Activated T-cell treated with anti-CD3 and anti-CD28 coated beads for 1 hour (primary cell): ENCODE data around the gene BRD7.

Source experiments
- DNase-seq: peaks from one replicate; pipeline ENCODE4 v3.0.0-alpha.2; 2020; ENCODE audit warnings: low read depth

Gene BRD7

DNA sequence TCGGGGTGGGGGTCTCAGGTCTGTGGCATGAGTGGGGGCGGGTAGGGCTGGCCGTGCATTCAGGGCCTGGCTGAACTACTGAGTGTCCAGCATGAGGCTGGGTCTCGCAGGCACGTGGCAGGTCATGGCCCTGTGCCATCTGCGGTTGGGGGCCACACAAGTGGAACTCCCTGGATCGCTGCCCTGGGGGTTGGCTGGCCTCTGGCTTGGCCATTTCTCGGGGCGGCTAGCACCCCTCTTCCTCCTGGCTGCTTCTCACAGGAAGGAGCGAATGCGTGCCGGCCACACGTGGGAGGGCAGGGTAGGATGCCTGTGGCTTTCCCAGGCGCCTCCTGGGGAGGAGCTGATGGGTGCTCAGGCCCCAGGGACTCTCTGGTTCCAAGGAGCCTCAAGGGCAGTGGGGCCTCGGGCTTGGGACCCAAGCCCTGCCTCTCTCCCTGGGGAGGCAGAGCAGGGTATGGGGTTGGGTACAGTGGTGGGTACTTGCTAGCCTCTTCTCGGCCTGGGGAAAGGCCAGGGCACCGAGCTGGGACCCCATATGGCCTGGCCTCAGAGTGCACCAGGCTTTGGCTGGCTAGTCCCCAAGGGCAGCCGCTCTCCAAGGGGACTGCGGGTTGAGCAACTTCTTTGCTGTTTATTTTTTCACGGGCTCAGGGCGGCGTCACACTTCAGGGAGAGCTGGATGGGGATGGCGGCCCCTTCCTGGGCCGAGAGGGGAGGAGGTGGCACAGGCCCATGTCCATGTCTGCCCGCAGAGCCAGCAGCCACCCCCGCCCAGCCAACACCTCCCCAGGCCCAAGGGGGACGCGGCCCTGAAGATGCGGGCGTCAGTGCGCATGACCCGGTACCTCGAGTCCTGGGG lies 65.0 kb downstream of the BRD7 start:
- no peak for DNase-seq

DNA sequence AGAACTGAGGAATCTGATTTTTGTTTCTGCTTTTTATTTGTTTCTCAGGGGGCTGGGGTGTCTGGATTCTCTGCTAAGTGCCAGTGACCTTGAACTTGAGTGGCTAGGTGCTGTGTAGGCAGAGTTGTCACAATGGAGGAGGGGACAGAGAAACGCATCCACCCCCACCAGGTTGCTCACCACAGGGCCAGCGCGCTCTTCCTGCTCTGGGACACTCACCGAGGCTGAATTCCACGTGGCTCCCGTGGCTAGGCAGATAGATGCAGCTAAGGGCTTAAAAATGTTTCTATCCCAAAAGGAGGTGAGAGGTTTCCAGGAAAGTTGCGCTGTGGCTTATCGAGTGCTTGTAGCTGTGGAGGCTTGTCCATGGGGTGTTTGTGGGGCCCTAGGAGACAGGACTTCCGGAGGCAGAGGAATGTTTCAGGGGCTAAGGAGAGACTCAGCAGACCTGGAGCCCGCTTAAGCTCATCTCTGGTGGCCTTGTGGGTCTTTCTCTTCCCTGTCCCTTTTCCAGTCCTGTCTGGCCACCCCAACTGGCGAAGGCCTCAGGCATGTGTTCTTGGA lies 65.7 kb downstream of the BRD7 start:
- no peak for DNase-seq

DNA sequence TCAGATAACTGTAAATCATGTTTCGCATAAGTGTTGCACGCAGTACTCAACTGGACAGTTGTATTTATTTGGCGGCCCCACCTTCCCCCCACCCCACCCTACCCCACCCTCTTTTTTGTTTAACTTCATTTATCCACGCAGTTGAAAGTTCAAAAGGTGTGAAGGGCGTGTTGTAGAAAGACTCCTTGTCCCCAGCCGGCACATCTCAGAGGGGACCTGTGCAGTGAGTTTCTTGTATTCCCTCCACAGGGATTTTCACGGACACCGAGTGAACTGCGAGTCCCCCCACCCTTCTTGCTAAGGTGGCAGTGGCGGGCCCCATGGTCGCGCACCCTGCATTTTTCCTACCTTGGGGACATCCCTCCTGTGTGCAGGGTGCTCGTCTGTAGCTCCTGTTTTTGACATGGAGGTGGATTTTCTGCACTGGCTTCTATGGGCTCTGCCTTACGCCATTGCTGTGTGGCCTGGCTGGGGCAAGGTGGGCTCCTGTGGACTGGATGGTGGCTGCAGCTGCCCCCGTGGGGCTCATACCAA lies 66.2 kb downstream of the BRD7 start:
- no peak for DNase-seq

DNA sequence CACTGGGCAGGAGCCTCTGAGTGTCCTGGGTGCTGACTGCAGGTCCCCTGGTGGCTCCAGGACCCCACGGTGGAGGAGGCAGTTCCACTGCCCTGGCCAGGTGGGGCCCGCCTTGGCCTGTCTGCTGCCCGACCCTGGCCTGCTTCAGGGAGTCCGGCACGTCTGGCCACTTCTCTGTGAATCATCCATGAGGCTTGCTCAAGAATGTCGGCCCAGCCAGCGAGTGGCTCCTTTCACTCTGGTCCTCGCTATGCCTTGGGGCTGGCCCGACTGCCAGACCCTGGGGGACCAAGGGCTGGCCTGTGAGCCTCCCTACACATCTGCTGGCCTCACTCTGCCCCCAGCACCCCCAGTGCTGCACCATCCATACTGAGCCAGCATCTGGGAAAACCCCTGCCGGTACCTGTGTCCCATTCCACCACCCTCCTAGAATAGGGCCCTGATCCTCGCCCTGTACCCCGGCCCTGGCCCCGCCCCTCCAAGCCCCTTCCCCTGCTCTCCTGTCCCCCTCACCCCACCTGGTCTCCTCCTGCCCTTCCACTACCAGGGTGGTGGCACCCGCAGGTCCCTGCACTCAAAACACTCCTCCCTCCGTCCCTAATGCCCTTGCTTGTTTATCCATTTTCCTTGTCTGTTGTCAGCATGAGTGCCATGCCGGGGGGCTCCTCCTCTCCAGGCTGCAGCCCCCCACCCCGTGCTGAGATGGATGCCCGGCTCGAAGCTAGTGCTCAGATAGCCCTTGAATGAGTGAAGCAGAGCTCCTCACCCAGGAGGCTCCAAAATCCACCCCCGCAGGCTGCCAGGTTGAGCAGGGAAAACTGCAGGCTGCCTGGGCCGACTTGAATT lies 66.9 kb downstream of the BRD7 start:
- no peak for DNase-seq

DNA sequence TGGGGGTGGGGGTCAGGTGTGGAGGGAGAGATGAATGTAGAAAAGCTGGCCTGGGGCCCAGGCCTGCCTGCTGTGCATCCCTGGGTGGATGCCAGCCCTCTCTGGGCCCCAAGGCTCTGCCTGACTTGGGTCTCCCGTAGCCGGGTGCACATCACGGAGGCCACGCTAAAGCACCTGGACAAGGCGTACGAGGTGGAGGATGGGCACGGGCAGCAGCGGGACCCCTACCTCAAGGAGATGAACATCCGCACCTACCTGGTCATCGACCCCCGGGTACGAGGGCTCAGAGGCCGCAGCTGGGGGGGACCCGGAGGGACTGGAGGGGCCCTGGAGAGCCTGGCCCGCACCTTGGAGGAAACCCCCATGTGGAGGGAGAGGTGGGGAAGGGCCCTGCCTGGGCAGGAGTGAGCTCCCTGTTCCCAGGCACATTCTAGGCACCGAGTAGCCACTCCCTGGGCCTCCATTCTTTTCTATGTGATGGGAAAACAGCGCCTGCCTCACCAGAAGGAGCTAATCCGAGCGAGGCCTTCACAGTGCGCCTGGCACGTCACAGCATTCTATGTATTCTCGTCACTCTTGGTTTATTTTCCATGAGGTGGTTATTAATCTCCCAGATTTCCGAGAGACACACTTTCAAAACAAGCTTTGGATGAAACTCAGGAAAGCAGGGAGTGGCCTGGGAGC lies 67.7 kb downstream of the BRD7 start:
- no peak for DNase-seq

DNA sequence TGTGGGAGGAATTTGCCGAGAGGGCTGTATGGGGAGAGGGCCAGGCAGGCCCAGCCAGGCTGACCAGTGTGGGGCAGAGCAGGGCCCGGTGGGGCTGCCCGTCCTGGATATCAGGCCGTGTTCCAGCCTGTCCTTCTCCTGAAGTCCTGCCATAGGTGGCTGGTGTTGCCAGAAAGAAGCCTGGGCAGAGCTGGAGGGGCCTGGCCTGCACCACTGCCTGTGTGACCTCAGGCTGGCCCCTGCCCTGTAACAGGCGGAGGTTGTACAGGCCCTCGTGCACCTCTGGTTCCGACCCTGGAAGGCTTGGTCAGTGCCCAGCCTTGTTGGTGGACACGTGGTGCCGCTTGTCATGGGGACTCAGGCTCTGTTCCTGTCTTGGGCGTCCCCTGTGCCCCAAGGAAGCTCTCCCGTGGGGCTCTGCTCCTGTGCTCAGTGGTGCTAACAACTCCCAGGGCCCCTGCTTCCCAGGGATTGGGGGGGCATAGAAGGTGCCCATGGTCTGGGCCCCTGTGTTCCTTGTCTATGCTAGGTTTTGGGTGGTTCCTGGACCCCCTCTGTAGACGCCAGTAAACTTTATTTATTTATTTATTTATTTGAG lies 69.2 kb downstream of the BRD7 start:
- DNase-seq = no peak

DNA sequence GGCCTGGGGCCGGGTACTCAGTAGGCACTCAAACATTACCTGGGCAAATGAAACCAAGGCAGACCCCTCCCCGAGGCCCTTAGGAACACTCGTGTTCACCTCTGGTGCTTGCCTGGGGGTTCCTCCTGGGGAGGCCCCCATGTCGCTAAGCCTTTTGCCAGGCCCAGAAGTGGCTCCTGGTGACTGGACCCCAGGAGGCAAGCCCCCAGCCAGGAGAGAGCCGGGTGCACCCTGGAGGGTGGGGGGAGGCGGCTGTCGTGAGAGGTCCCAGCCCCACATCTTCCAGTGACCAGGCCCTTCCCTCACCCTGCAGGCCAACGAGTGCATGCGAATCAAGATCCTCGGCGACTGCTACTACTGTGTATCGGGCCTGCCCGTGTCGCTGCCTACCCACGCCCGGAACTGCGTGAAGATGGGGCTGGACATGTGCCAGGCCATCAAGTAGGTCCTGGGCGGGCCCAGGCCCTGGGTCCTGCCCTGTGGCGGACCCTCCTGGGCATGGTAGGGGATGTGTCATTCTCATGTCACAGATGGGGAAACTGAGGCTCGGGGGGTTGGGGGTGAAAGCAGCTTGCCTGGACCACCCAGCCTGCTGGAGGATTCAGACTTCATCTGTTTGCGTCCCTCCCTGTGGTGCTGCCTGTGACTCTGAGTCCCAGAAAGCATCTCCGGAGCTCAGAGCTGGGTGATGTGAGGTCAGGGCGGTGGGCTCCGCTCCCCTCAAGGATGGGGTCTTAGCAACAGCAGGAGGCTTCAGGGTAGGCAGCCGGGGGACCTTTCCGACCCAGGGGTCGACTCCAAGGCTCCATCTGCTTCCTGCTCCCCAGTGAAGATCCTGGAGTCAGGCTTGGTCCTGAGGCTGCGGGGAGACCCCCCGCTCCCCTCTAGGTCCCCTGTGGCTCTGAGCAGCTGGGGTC lies 69.9 kb downstream of the BRD7 start:
- DNase-seq = no peak

DNA sequence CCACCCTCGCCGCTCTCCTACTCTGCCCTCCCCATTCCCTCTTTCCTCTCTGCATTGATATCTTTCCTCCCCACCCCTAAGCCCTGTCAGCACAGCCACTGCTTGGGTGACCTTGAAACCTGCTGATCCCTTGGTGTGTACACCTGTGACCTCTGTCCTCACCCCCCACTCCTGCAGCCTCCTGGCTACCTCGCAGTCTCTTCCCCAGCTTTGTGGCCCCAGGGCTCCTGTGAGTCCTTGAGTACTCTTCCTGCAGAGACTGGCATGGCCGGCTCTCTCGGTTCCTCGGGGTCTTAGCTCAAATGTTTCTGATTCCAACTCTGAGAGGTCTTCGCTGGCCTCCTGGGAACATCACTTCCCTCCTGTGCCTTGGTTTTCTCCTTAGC lies 70.7 kb downstream of the BRD7 start:
- no peak for DNase-seq

DNA sequence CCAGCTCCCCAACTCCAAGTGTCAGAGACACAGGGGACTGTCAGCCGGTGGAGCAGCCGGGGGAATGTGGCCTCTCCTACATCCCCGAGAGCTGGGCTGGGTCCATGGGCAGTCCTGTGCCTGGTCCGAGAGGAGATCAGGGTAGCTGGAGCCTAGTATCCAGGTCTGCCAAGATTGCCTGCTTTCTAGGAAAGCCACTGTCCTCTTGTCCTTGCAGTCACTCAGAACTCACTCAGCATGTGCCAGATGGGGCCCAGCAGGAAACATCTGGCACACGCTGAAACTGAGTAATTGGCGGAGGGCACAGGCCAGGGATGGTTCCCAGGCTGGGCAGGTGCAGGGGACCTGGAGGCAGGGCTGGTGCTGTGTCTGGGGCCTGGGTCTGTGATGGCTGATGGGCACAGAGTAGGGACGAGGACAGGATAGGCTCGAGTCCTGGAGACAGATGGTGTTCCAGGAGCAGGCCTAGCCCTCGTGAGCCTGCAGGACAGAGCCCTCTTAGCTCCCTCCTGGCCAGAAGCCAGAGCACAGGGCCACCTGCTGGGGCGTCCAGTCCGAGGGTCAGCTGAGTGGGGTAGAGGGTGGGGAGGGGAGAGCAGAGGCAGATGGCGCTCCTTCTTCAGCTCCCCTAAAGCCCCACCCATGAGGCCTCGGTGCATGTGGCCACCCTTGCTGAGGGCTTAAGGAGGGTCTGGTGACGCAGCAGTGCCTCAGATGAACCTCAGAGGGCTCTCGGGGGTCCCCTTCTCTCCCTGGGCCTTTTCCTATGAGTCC lies 71.3 kb downstream of the BRD7 start:
- DNase-seq = no peak

DNA sequence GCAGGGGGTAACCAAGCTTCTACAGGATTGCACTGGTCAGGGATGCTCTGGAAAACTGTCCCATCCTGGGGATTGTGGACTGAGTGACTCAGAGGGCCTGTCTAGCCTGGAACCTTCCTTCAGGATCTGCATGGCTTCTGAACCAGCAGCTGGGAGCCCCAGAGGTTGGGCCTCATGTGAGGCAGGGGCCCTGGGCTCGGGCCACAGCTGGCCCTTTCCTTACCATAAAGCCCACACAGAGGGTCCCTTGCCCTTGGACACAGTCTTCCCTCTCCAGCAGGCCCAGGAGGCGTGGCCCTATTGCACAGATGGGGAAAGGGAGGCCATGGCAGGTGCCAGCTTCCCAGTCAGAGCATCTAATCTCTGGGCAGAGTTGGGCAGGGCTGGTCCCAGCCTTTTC lies 72.0 kb downstream of the BRD7 start:
- DNase-seq = no peak

DNA sequence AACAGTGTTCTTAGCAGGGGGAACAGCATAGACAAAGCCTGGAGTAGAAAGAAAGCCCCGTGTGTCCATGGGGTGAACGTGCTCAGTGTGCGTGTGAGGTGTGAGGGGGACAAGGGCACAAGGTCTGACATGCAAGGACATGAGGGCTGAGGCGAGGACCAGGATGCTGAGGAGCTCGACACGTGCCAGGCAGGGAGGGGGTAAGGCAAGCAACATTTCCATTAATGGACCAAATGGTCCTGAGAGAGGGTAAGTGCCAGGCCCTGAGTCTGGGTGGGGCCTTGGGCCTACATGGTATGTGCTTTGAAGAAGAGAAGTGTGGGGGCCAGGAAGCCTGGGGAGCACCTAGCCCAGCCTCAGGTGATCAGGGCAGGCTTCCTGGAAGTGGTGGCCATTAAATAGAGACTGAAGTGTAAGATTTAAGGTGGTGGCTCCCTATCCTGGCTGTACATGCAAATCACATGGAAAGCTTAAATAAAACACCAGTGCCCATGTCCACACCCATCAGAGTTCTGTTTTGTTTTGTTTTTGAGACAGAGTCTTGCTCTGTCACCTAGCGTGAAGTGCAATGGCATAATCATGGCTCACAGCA lies 73.2 kb downstream of the BRD7 start:
- DNase-seq = no peak

DNA sequence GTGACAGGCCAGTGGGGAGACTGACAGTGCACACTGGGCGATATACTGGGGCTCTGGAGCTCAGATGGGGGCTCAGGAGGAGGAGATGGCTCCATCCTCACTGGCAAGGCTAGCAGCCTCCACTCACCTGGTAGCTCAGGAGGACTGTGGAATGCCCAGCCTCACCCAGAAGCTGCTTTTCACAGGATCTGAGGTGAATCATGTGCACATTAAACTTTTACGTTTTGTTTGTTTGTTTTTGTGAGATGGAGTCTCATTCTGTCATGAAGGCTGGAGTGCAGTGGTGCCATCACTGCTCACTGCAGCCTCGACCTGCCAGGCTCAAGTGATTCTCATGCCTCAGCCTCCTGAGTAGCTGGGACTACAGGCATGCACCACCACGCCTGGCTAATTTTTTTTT lies 73.8 kb downstream of the BRD7 start:
- DNase-seq = no peak

DNA sequence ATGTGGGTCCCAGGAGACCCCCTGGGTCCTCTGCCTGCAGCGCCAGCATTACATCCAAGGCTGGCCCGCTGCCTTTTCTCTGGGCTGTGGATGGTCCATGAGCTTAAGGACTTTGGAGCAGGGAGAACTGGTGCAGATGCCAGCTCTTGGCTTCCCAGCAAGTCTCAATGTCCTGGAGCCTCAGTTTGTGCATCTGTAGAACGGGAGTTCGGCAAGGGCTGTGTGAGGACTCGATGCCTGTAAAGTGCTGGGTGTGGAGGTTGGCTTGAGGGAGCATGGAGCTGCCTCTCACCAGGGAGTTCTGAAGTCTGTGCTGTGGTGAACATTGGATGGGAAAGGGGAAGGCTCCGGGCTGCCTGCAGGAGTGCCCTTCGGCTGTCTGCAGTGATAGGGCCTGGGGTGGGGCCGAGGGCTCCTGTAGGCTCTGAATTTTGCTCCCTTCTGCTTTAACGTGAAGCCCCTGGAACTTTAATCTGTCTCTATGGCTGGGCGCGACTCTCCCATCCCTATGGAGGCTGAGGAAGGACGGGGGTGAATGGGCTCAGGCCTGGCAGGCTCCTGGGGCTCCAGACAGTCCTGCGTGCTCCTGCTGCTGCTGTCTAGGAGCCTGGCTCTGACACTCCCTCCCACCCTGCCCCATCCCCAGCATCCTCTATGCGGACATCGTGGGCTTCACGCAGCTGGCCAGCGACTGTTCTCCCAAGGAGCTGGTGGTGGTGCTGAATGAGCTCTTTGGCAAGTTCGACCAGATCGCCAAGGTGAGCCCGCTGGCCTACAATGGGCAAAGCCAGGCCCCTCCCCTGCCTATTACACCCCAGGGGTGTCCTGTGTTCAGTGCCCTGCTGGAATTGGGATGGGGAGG lies 74.6 kb downstream of the BRD7 start:
- no peak for DNase-seq

DNA sequence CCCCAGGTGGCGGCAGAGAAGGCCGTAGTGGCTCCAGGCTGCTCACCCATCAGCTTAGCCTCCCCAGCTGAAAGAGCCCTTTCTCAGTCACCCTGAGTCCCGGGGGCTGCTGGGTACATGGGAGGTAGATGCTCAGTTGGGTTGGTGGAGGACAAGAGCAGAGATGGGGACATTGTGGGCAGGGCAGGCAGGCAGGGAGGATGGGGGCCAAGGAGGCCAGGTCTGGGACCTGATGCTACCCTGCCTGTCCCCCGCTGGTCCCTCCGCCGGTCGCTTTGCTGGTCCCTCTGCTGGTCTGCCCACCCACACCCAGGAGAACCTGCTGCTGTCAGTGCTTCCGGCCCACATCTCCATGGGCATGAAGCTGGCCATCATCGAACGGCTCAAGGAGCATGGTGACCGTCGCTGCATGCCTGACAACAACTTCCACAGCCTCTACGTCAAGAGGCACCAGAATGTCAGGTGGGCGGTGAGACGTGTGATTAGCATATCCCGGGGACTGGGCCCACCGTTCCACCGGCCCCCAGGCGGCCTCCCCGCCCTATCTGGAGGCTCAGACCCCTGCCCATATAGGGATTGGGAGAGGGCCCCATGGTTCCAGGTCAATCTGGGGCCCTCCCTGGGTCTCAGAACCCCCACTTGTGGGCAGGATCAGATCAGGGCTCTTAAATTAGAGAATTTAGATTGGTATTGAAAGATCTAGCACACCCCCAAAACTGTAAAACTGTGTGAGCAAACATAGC lies 75.6 kb downstream of the BRD7 start:
- no peak for DNase-seq

DNA sequence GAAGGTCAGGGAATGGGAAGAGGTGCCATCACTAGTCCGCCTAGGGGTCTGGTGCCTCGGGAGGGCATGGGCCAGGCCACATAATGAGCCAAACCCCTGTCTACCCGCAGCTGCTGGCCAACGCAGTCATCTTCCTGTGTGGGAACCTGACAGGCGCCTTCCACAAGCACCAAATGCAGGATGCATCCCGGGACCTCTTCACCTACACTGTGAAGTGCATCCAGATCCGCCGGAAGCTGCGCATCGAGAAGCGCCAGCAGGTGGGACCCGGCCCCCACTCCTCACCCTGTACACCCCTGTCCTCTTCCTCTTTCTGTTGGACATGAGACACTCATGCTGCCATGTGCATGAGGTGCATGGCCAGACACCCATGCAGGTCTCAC lies 76.2 kb downstream of the BRD7 start:
- DNase-seq = no peak

DNA sequence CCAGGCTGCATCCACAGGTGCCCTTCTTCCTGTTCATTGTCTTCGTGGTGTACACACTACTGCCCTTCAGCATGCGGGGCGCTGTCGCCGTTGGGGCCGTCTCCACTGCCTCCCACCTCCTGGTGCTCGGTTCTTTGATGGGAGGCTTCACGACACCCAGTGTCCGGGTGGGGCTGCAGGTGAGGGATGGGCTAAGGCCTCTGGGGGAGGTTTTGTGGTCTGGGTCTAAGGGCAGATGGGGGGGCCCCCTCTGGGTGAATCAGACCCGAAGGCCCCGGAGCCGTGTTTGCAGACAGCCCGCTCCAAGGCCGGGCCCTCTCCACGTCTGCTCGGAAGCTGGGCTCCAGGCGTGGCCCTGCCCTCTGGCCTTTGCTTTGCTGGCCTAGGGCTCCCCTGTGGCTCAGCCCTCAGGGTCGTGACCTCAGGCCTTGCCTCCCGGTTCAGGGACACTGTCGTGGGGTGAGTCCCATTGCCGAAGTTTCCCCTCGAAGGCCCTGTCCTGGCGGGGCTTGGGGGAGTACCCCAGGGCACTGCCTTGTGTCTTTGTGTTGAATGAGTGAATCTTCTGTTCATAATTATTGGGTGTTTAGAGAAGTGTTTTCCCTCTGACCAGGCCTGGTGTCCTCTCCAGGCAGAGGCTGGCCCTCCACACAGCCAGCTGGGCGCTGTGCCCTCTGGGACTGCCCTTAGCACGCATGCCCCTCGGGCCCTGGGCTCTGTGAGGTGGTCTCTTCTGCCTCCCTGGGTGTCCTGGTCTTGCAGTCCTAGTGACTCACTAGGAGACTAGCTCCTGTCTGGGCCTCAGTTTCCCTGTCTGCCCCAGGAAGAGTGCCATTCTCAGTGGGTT lies 76.8 kb downstream of the BRD7 start:
- no peak for DNase-seq

DNA sequence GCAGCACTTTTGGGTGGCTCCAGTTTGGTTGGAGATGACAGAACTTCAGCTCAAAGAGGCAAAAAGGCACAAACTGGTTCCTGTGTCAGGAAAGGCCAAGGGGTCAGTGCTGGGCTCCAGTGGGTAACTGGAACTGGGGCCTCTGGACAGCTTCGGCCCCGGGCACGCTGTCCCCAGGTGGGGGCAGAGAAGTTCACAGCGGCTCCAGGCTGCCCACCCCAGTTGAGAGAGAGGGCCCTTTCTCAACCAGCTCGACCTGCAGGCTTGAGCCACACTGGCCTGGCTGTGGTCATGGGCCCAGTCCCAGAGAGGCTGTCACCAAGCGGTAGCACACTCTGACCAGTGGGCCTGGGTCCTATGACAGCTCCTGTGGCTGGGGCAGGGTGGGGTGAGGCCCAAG lies 77.9 kb downstream of the BRD7 start:
- DNase-seq = no peak
